Fibroblast of villous mesenchyme (primary cell): ENCODE results near the gene DNTT. TPM values are rescaled to one million over a fixed set of nuclear protein-coding genes. Genes with fewer than 3 reads are reported as not detected.
A peak's percentile ranks its signal among the peaks of the same experiment; 100 is the strongest.

Experiments used
- DNase-seq: peaks from one replicate; pipeline ENCODE4 v3.0.0-alpha.2; 2010; ENCODE audit warnings: low read depth
- H3K4me3 ChIP-seq: 2 replicates; pipeline ENCODE4 v1.5.1; 2011; ENCODE audit warnings: low read depth, mild to moderate bottlenecking, low read length
- CTCF ChIP-seq: IDR thresholded peaks from 2 replicates; pipeline ENCODE4 v1.5.1; 2012; ENCODE audit warnings: low read depth, mild to moderate bottlenecking, low read length; ENCODE audit not compliant: insufficient read depth
- total RNA-seq: library from RNA; depleted of rRNA; stranded (reverse); fragments of >200 nt; gene quantifications from 2 replicates; pipeline ENCODE4 v1.2.3, GENCODE V29; 2012

The DNTT gene
- total RNA-seq, 1 donor = not detected

GRCh38 chr10:96268341-96268909 lies 35.8 kb upstream of the DNTT start:
- no peak overlapping the region for H3K4me3 ChIP-seq
- TF ChIP-seq CTCF = no peak
- no peak for DNase-seq

GRCh38 chr10:96269438-96270300 lies 34.6 kb upstream of the DNTT start:
- TF ChIP-seq CTCF = no peak
- DNase-seq = no peak
- H3K4me3 ChIP-seq = no peak overlapping the region

GRCh38 chr10:96270571-96270970 lies 33.7 kb upstream of the DNTT start:
- no peak for TF ChIP-seq CTCF
- DNase-seq = no peak
- H3K4me3 ChIP-seq = no peak overlapping the region

- H3K4me3 ChIP-seq = no peak within 1 kb of the TSS
- TF ChIP-seq CTCF = no peak
- peak; percentile 27 for DNase-seq
Measured at GRCh38 chr10:96271016-96271815, 33.0 kb upstream of the DNTT start, which contains the start of gene BLNK. TSS of gene BLNK (minus strand) at chr10:96271569. CDS start at chr10:96271398, 171 bp downstream.

GRCh38 chr10:96272316-96273280 lies 31.6 kb upstream of the DNTT start:
- DNase-seq = no peak
- no peak overlapping the region for H3K4me3 ChIP-seq
- no peak for TF ChIP-seq CTCF

DNA sequence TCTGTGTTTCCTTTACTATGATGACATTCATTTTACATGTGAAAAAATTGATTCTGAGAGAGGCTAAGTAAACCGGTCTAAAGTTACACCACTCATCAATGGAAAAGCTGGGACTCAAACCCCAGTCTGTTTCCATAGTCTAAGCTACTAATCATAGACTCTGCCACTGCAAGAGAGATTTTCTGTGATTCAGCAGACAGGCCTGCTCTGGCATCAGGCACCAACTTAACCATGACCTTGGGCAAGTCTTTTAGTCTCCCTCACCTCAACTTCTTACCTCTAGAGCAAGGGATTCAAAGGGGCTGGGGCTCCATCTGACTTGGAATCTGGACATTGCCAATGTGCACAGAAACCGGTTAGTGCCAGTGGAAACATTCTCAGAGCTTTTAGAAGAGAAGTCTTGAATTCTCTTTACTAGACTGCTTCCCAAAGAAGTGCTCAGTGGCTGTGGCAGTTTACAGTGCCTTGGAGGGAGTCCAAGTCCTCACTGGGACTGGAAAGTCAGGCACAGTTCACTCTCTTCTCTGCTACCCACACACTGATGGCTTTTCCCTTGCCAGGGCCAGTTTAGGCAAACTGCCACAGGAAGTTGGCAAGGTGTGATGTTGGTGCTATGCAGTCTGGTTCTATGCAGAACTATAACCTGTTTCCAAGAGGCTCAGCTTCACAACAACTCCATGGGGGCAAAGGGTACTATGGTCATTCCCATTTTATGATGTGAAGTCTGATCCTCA lies 28.4 kb upstream of the DNTT start:
- no peak for TF ChIP-seq CTCF

More for the DNA sequence above, 28.4 kb upstream of the DNTT start:
- no peak overlapping the region for H3K4me3 ChIP-seq
- no peak for DNase-seq
